Inferior parietal cortex (tissue), 1 donor: Measurements from ENCODE around the gene MAPT.
"Not testable (repeated sequence)": the region's sequence is repeated elsewhere in the genome, so short reads cannot be mapped to it uniquely, and the experiment has no call there.

Source experiments
- DNase-seq: peaks from one replicate; pipeline ENCODE4 v3.0.0-alpha.2; 2016; ENCODE audit errors: extremely low spot score

MAPT gene

DNA sequence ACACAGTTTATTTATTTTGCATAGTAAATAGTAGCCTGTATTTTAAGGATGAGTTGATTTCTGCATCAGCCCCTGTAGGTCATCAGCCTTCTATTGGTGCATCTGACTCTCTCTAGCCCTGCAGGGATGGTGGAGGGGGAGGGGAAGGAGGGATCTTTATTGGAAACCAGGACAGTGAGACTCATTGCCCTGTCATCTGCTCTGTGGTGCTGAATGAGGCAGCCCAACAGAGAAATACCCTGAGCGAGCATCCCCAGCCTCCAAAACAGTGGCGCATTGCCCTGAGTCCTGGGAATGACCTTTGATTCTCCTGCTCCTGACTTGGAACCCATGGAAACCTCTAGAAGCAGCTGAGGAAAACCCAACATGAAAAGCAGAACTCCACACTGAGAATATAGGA, 59.2 kb downstream of the MAPT start:
- DNase-seq = no peak

- DNase-seq = no peak
These were observed 60.6 kb downstream of the MAPT start for GRCh38 chr17:45954914-45955313.

- no peak for DNase-seq
These were observed 61.0 kb downstream of the MAPT start for GRCh38 chr17:45955326-45955725.

GRCh38 chr17:45956090-45956489, 61.7 kb downstream of the MAPT start:
- DNase-seq = no peak

DNA sequence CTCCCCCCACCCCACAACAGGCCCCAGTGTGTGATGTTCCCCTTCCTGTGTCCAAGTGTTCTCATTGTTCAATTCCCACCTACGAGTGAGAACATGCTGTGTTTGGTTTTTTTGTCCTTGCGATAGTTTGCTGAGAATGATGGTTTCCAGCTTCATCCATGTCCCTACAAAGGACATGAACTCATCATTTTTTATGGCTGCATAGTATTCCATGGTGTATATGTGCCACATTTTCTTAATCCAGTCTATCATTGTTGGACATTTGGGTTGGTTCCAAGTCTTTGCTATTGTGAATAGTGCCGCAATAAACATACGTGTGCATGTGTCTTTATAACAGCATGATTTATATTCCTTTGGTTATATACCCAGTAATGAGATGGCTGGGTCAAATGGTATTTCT, 62.4 kb downstream of the MAPT start:
- not testable (repeated sequence) for DNase-seq

DNA sequence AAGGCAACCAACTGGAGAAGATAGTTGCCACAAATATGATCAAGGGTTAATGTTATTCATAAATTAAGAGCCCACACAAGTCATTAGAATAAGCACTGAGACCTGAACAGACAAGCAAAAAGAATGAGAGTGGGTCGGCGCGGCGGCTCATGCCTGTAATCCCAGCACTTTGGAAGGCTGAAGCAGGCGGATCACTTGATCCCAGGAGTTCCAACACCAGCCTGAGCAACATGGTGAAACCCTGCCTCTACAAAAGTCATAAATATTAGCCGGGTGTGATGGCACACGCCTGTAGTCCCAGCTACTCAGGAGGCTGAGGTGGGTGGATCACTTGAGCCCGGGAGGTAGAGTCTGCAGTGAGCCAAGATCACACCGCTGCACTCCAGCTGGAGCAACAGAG, 64.0 kb downstream of the MAPT start:
- DNase-seq = no peak

- DNase-seq = no peak
These were observed 64.8 kb downstream of the MAPT start for GRCh38 chr17:45958994-45959665.

GRCh38 chr17:45960311-45960710, 66.0 kb downstream of the MAPT start:
- DNase-seq = no peak

DNA sequence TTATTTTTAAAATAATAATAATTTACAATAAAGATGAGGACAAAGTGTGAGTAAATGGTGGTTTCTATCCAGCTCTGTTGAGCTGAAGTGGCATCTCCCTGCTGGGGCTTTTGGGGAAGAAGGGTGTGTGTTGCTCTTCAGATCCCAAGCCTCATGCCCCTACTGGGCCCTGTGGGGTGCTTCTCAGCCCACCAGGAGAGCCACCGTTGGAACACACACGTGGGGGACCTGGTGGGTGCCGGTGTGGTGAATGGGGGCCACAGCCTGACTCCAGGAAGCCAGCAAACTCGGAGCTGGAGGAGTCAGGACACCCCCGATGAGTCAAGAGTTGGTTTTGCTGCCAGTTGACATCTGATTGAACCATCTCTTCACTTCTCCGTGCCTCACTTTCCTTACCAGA, 66.9 kb downstream of the MAPT start:
- no peak for DNase-seq

GRCh38 chr17:45962221-45962972, 68.0 kb downstream of the MAPT start:
- no peak for DNase-seq

GRCh38 chr17:45963283-45963682, 68.9 kb downstream of the MAPT start:
- no peak for DNase-seq

DNA sequence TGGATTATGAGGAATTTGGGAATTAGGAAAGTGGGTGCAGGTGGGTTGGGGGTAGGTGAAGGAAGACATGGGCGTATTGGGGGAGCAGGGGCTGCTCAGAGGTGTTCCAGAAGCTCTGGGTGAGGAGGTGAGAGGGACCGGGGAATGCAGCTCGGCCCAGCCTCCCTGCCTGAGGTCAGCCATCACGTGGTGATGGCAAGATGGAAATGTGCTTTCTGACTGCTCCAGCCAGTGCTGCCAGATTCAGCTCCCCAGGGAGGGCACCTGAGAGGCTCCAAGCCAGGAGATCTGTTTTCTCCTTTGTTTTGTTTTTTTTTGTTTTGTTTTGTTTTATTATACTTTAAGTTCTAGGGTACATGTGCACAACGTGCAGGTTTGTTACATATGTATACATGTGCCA, 69.5 kb downstream of the MAPT start:
- DNase-seq = no peak

- no peak for DNase-seq
These were observed 70.3 kb downstream of the MAPT start for GRCh38 chr17:45964634-45965033.

DNA sequence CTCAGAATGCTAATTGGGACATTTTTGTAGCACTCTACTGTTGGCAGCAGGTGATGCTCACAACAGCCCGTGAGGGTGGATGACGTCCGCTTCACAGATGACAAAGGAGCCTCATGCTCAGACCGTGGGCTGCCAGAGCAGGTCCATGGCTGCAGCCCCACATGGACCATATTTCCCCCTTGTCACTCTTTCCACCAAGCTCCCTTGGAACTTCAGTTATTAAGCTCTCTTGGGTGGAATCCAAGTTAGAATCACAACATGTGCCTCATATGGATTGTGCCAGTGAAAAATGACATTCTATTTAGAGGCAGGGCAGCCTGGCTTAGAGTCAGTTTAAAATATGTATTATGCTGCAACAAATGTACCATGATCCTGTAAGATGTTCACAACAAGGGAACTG, 71.5 kb downstream of the MAPT start:
- DNase-seq = no peak

- DNase-seq = no peak
These were observed 72.4 kb downstream of the MAPT start for GRCh38 chr17:45966606-45967280.

DNA sequence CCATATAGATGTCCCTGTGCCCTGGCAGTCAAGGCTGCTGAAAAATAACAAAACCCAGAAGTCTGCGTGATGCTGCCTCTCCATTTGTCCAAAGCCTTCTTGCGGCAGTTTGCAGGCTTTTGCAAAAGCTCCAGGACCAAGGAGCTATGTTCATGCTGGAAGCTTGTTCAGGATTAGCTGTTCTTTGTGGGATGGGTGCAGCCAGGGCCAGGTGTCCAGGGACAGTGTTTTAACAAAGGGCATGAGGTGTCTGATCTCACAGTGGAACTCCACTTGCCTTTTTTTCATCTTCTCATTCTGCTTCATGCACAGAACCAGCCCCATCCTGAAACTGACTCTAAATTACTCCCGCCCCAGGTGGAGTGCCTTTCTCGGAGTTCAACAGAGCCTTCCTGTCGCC, 73.0 kb downstream of the MAPT start:
- no peak for DNase-seq

GRCh38 chr17:45968732-45969131, 74.4 kb downstream of the MAPT start:
- no peak for DNase-seq

DNA sequence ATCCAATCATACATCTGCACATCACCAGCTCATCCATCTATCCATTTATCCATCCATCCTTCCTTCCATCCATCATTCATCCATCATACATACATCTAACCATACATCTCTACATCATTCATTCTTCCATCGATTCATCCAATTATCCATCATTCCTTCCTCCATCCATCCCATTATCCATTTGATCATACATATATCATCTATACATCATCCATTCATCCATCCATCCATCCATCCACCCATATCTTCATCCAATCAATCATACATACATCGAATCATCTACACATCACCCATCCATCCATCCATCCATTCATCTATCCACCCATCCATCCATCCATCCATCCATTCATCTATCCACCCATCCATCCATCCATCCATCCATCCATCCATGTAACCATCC, 75.4 kb downstream of the MAPT start:
- no peak for DNase-seq

- DNase-seq = no peak
These were observed 76.3 kb downstream of the MAPT start for GRCh38 chr17:45970659-45971058.

GRCh38 chr17:45971698-45972141, 77.4 kb downstream of the MAPT start:
- no peak for DNase-seq

DNA sequence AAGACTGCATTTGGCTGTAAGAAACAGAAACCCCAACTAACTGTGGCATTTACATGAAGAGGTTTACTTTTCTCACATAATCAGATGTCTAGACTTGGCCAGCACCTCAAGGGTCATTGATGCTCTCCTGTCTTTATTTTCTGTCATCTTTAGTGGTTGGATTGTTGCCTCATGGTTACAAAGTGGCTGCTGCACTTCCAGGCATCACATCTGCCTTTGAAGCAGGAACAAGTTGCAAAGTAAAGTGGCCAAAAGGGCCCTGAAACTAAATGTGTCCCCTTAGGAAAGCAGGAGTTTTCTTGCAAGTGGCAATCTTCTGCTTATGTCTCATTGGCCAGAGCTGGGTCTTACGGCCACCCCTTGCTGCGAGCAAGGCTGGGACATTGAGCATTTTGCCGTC, 78.2 kb downstream of the MAPT start:
- no peak for DNase-seq

- no peak for DNase-seq
These were observed 78.9 kb downstream of the MAPT start for GRCh38 chr17:45973099-45973780.
